Ishikawa (cell line): ENCODE measurements around the gene TROAP.

ENCODE experiments used
- CEBPB ChIP-seq: IDR thresholded peaks from 2 replicates; pipeline ENCODE4 v1.6.1; 2012
- CREB1 ChIP-seq: IDR thresholded peaks from 2 replicates; pipeline ENCODE4 v1.6.1; 2012; ENCODE audit warnings: low read depth
- EP300 ChIP-seq: IDR thresholded peaks from 2 replicates; pipeline ENCODE4 v1.6.1; 2012; ENCODE audit warnings: borderline replicate concordance
- RAD21 ChIP-seq: IDR thresholded peaks from 2 replicates; pipeline ENCODE4 v1.6.1; 2012; ENCODE audit warnings: low read depth
- TAF1 ChIP-seq: IDR thresholded peaks from 2 replicates; pipeline ENCODE4 v1.6.1; 2012; ENCODE audit warnings: low read depth, mild to moderate bottlenecking
- TCF12 ChIP-seq: IDR thresholded peaks from 2 replicates; pipeline ENCODE4 v1.6.1; 2012; ENCODE audit warnings: low read depth
- TEAD4 ChIP-seq: IDR thresholded peaks from 2 replicates; pipeline ENCODE4 v1.6.1; 2012
- YY1 ChIP-seq: IDR thresholded peaks from 2 replicates; pipeline ENCODE4 v1.6.1; 2012; ENCODE audit warnings: low read depth
- ZBTB7A ChIP-seq: IDR thresholded peaks from 2 replicates; pipeline ENCODE4 v1.6.1; 2012; ENCODE audit warnings: low read depth
- TF ChIP-seq, protein P1 (sequence below): IDR thresholded peaks from 2 replicates; pipeline ENCODE4 v1.6.1; 2012; ENCODE audit warnings: low read depth, mild to moderate bottlenecking
- TF ChIP-seq, protein P2 (sequence below): IDR thresholded peaks from 2 replicates; pipeline ENCODE4 v1.6.1; 2012
- TF ChIP-seq, protein P3 (sequence below): IDR thresholded peaks from 2 replicates; pipeline ENCODE4 v1.6.1; 2012

DNA sequence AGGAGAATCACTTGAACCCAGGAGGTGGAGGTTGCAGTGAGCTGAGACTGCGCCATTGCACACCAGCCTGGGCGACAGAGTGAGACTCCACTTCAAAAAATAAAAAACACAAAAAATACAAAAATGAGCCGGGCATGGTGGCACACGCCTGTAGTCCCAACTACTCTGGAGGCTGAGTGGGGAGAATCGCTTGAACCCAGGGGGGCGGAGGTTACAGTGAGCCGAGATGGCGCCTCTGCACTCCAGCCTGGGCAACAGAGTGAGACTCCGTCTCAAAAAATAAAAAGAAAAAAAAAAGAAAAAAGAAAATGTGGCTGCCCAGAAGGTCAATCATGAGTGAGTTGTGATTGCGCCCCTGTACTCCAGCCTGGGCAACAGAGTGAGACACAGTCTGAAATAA, 32.9 kb downstream of the TROAP start:
- no peak for TF ChIP-seq RAD21
- TF ChIP-seq TEAD4: no peak
- TF ChIP-seq YY1: no peak
- TF ChIP-seq EP300: no peak
- TF ChIP-seq, protein P1, sequence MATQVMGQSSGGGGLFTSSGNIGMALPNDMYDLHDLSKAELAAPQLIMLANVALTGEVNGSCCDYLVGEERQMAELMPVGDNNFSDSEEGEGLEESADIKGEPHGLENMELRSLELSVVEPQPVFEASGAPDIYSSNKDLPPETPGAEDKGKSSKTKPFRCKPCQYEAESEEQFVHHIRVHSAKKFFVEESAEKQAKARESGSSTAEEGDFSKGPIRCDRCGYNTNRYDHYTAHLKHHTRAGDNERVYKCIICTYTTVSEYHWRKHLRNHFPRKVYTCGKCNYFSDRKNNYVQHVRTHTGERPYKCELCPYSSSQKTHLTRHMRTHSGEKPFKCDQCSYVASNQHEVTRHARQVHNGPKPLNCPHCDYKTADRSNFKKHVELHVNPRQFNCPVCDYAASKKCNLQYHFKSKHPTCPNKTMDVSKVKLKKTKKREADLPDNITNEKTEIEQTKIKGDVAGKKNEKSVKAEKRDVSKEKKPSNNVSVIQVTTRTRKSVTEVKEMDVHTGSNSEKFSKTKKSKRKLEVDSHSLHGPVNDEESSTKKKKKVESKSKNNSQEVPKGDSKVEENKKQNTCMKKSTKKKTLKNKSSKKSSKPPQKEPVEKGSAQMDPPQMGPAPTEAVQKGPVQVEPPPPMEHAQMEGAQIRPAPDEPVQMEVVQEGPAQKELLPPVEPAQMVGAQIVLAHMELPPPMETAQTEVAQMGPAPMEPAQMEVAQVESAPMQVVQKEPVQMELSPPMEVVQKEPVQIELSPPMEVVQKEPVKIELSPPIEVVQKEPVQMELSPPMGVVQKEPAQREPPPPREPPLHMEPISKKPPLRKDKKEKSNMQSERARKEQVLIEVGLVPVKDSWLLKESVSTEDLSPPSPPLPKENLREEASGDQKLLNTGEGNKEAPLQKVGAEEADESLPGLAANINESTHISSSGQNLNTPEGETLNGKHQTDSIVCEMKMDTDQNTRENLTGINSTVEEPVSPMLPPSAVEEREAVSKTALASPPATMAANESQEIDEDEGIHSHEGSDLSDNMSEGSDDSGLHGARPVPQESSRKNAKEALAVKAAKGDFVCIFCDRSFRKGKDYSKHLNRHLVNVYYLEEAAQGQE: no peak
- TF ChIP-seq CEBPB: no peak
- TF ChIP-seq, protein P2, sequence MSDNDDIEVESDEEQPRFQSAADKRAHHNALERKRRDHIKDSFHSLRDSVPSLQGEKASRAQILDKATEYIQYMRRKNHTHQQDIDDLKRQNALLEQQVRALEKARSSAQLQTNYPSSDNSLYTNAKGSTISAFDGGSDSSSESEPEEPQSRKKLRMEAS: no peak
- TF ChIP-seq, protein P3, sequence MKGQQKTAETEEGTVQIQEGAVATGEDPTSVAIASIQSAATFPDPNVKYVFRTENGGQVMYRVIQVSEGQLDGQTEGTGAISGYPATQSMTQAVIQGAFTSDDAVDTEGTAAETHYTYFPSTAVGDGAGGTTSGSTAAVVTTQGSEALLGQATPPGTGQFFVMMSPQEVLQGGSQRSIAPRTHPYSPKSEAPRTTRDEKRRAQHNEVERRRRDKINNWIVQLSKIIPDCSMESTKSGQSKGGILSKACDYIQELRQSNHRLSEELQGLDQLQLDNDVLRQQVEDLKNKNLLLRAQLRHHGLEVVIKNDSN: no peak
- TF ChIP-seq TAF1: no peak
- TF ChIP-seq TCF12: no peak
- no peak for TF ChIP-seq ZBTB7A
- TF ChIP-seq CREB1: no peak
